Astrocyte (in vitro differentiated cells and primary cell): ENCODE results near the gene SYNGR1. TPM values are rescaled to one million over a fixed set of nuclear protein-coding genes. Genes with fewer than 3 reads are reported as not detected.
A peak's percentile ranks its signal among the peaks of the same experiment; 100 is the strongest.

Source experiments
- DNase-seq: peaks from one replicate; pipeline ENCODE4 v3.0.0-alpha.2; 2010; ENCODE audit warnings: low read depth
- FAIRE-seq: peaks from 2 replicates; lab custom pipeline; 2011; peaks lifted over from hg19 to GRCh38; lab: Jason Lieb, UNC
- H2AFZ ChIP-seq: 2 replicates; pipeline ENCODE4 v1.6.0; 2012; ENCODE audit warnings: low read depth, low read length, inconsistent platforms
- H3K27ac ChIP-seq: 2 replicates; pipeline ENCODE4 v1.5.1; 2011; ENCODE audit warnings: low read depth, low read length, inconsistent platforms
- H3K27me3 ChIP-seq: 2 replicates; pipeline ENCODE4 v1.6.0; 2011; ENCODE audit warnings: low read length, inconsistent platforms; ENCODE audit not compliant: insufficient read depth
- H3K36me3 ChIP-seq: 2 replicates; pipeline ENCODE4 v1.5.1; 2011; ENCODE audit warnings: low read length, inconsistent platforms; ENCODE audit not compliant: insufficient read depth
- H3K4me1 ChIP-seq: 2 replicates; pipeline ENCODE4 v1.5.1; 2011; ENCODE audit warnings: low read length, inconsistent platforms; ENCODE audit not compliant: insufficient read depth
- H3K4me2 ChIP-seq: 2 replicates; pipeline ENCODE4 v1.6.0; 2012; ENCODE audit warnings: low read length, inconsistent platforms
- H3K4me3 ChIP-seq: 2 replicates; pipeline ENCODE4 v1.5.1; 2011; ENCODE audit warnings: low read depth, mild to moderate bottlenecking, low read length, inconsistent platforms; ENCODE audit not compliant: insufficient read depth
- H3K79me2 ChIP-seq: 2 replicates; pipeline ENCODE4 v1.6.0; 2012; ENCODE audit warnings: mild to moderate bottlenecking, low read length, inconsistent platforms; ENCODE audit not compliant: insufficient read depth
- H3K9ac ChIP-seq: 2 replicates; pipeline ENCODE4 v1.6.0; 2012; ENCODE audit warnings: mild to moderate bottlenecking, low read length, inconsistent platforms
- H3K9me3 ChIP-seq: 2 replicates; pipeline ENCODE4 v1.5.1; 2012; ENCODE audit warnings: low read depth, mild to moderate bottlenecking, low read length, inconsistent platforms; ENCODE audit not compliant: insufficient read depth
- H4K20me1 ChIP-seq: 2 replicates; pipeline ENCODE4 v1.6.0; 2012; ENCODE audit warnings: low read length, inconsistent platforms; ENCODE audit not compliant: insufficient read depth
- H3K27ac Mint-ChIP-seq: one replicate; pipeline ENCODE4 v1.8.0; 2021; ENCODE audit warnings: mild to moderate bottlenecking, mixed read lengths; ENCODE audit not compliant: unreplicated experiment
- H3K27me3 Mint-ChIP-seq: one replicate; pipeline ENCODE4 v1.8.0; 2021; ENCODE audit warnings: low read depth, mixed read lengths; ENCODE audit not compliant: unreplicated experiment
- H3K36me3 Mint-ChIP-seq: one replicate; pipeline ENCODE4 v1.8.0; 2021; ENCODE audit warnings: low read depth, mixed read lengths; ENCODE audit not compliant: unreplicated experiment
- H3K4me1 Mint-ChIP-seq: one replicate; pipeline ENCODE4 v1.8.0; 2021; ENCODE audit warnings: low read depth, mixed read lengths; ENCODE audit not compliant: unreplicated experiment
- H3K4me3 Mint-ChIP-seq: one replicate; pipeline ENCODE4 v1.8.0; 2021; ENCODE audit warnings: mild to moderate bottlenecking, moderate library complexity, mixed read lengths; ENCODE audit not compliant: unreplicated experiment
- H3K9me3 Mint-ChIP-seq: one replicate; pipeline ENCODE4 v1.8.0; 2021; ENCODE audit warnings: mild to moderate bottlenecking, mixed read lengths; ENCODE audit not compliant: unreplicated experiment
- EZH2 ChIP-seq: IDR thresholded peaks from 2 replicates; pipeline ENCODE4 v1.6.1; 2012; ENCODE audit warnings: mild to moderate bottlenecking, low read length, inconsistent platforms; ENCODE audit not compliant: insufficient read depth
- total RNA-seq: library from RNA; stranded (reverse); gene quantifications from 2 replicates; pipeline ENCODE4 v1.2.1, GENCODE V29; 2021
- TF ChIP-seq, protein P1 (sequence below): IDR thresholded peaks from 2 replicates; pipeline ENCODE4 v1.5.1; 2011; ENCODE audit warnings: low read depth, mild to moderate bottlenecking, inconsistent platforms, low read length, moderate library complexity; ENCODE audit not compliant: insufficient read depth

Gene SYNGR1
- total RNA-seq, 1 donor from 2014 or later: 12.0 TPM

DNA sequence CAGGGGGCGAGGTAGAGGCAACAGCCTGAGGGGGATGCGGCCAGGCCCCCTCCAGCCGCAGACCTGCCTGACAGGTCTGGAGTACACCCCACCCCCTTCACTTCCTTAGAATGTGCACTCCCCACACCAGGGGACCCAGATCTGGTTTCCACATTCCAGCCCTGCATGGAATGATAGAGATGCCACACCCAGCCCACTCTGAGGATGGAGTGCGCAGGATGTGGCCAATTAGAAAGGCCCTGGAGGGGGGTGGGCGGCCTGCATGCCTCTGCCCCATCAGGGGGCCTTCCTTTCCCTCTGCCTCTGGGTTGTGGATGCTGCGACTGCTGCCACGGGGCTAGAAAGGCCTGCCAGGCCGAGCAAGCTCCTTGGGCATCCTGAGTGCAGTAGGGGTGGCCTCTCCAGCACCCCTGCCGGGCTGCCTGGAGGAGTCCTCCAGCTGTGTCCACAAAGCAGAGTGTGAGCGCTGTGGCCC is 78.8 kb downstream of the SYNGR1 start:
- no peak overlapping the region for H3K4me3 Mint-ChIP-seq
- no peaks in the 10 kb centered on the region for H3K36me3 ChIP-seq

DNA sequence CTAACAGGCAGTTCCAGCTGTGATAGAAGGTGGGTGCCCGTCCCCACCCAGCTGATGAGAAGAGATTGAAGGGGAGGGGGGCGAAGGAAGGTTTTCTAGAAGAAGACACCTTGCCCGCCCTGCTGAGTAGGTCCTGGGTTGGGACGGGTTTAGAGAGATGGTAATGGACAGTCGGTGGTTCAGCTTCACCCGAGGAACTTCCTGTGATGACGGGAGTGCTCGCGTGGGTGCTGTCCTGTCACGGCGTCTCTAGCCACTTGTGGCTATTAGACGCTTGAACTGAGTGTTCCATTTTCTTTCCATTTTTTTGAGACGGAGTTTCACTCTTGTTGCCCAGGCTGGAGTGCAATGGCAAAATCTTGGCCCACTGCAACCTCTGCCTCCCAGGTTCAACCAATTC is 79.4 kb downstream of the SYNGR1 start:
- Mint-ChIP-seq H3K4me1 (peaks cover 3% of the 10 kb centered on the region), H3K27me3 (no peaks in the 10 kb centered on the region), H3K4me3 (no peak overlapping the region), H3K36me3 (peaks cover 8% of the 10 kb centered on the region), H3K27ac (no peak overlapping the region), H3K9me3 (no peaks in the 10 kb centered on the region)
- Histone ChIP-seq H3K27ac (no peak overlapping the region), H3K9me3 (no peaks in the 10 kb centered on the region), H3K9ac (no peak overlapping the region), H2AFZ (no peak overlapping the region), H3K36me3 (no peaks in the 10 kb centered on the region), H3K4me2 (peak overlapping the region; percentile 17), H3K79me2 (no peaks in the 10 kb centered on the region), H3K4me3 (no peak overlapping the region), H4K20me1 (no peaks in the 10 kb centered on the region), H3K4me1 (peaks cover 27% of the 10 kb centered on the region), H3K27me3 (no peaks in the 10 kb centered on the region)
- FAIRE-seq (no peak), DNase-seq (no peak)
- TF ChIP-seq, protein P1, sequence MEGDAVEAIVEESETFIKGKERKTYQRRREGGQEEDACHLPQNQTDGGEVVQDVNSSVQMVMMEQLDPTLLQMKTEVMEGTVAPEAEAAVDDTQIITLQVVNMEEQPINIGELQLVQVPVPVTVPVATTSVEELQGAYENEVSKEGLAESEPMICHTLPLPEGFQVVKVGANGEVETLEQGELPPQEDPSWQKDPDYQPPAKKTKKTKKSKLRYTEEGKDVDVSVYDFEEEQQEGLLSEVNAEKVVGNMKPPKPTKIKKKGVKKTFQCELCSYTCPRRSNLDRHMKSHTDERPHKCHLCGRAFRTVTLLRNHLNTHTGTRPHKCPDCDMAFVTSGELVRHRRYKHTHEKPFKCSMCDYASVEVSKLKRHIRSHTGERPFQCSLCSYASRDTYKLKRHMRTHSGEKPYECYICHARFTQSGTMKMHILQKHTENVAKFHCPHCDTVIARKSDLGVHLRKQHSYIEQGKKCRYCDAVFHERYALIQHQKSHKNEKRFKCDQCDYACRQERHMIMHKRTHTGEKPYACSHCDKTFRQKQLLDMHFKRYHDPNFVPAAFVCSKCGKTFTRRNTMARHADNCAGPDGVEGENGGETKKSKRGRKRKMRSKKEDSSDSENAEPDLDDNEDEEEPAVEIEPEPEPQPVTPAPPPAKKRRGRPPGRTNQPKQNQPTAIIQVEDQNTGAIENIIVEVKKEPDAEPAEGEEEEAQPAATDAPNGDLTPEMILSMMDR: no peak
- TF ChIP-seq EZH2: no peak

More for the DNA sequence above, 78.8 kb downstream of the SYNGR1 start:
- Histone ChIP-seq H4K20me1 (no peaks in the 10 kb centered on the region), H3K27me3 (no peaks in the 10 kb centered on the region), H2AFZ (no peak overlapping the region), H3K4me2 (peak overlapping the region; percentile 17), H3K9ac (no peak overlapping the region), H3K9me3 (no peaks in the 10 kb centered on the region), H3K4me1 (peaks cover 27% of the 10 kb centered on the region), H3K79me2 (no peaks in the 10 kb centered on the region), H3K27ac (no peak overlapping the region), H3K4me3 (no peak overlapping the region)
- Mint-ChIP-seq H3K36me3 (peaks cover 10% of the 10 kb centered on the region), H3K4me1 (peaks cover 3% of the 10 kb centered on the region), H3K9me3 (no peaks in the 10 kb centered on the region), H3K27me3 (no peaks in the 10 kb centered on the region), H3K27ac (no peak overlapping the region)
- TF ChIP-seq EZH2: no peak
- TF ChIP-seq, protein P1: no peak
- FAIRE-seq: no peak
- DNase-seq: no peak

DNA sequence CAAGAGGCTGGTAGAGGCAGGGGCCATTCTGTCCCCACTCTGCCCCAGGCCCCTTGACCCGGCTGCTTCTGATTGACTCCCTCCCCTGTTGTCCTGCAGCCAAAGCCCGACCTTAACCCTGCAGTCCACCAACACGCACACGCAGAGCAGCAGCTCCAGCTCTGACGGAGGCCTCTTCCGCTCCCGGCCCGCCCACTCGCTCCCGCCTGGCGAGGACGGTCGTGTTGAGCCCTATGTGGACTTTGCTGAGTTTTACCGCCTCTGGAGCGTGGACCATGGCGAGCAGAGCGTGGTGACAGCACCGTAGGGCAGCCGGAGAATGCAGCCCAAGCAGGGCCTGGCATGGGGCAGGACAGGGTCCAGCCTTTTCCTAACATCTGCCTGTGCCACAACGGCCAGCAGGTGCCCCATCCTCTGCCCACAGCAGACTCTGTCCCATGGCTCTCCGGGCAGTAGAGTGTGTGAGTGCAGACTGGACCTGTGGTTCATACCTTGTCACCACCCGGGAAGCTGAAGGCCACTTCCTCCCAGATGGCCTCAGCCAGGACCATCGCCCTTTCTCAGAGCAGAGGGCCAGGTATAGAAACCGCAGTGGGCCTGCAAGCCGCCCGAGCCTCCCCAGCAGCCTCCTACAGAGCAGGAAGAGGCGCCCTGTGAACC is 80.3 kb downstream of the SYNGR1 start:
- no peak overlapping the region for H3K27ac Mint-ChIP-seq
- H3K4me3 Mint-ChIP-seq: no peak overlapping the region
- FAIRE-seq (no peak), DNase-seq (no peak)
- Histone ChIP-seq H3K36me3 (no peaks in the 10 kb centered on the region), H2AFZ (no peak overlapping the region), H3K4me3 (no peak overlapping the region), H3K79me2 (no peaks in the 10 kb centered on the region), H4K20me1 (no peaks in the 10 kb centered on the region), H3K9ac (no peak overlapping the region), H3K27ac (no peak overlapping the region), H3K9me3 (no peaks in the 10 kb centered on the region), H3K4me2 (no peak overlapping the region), H3K4me1 (peaks cover 27% of the 10 kb centered on the region), H3K27me3 (no peaks in the 10 kb centered on the region)
- no peaks in the 10 kb centered on the region for H3K27me3 Mint-ChIP-seq
- peaks cover 8% of the 10 kb centered on the region for H3K36me3 Mint-ChIP-seq
- H3K9me3 Mint-ChIP-seq: no peaks in the 10 kb centered on the region
- TF ChIP-seq, protein P1: no peak
- no peak for TF ChIP-seq EZH2
- H3K4me1 Mint-ChIP-seq: peaks cover 3% of the 10 kb centered on the region
